Activated gamma-delta T cell treated with anti-CD3 and anti-CD28 coated beads, Interleukin-2, amount 50 U/mL, for 16 hours (primary cell): ENCODE measurements around the gene PCDHA7.
"Not testable (repeated sequence)": the region's sequence is repeated elsewhere in the genome, so short reads cannot be mapped to it uniquely, and the experiment has no call there.

Source experiments
- DNase-seq: peaks from one replicate; pipeline ENCODE4 v3.0.0-alpha.2; 2020; ENCODE audit warnings: low read depth

The PCDHA7 gene

DNA sequence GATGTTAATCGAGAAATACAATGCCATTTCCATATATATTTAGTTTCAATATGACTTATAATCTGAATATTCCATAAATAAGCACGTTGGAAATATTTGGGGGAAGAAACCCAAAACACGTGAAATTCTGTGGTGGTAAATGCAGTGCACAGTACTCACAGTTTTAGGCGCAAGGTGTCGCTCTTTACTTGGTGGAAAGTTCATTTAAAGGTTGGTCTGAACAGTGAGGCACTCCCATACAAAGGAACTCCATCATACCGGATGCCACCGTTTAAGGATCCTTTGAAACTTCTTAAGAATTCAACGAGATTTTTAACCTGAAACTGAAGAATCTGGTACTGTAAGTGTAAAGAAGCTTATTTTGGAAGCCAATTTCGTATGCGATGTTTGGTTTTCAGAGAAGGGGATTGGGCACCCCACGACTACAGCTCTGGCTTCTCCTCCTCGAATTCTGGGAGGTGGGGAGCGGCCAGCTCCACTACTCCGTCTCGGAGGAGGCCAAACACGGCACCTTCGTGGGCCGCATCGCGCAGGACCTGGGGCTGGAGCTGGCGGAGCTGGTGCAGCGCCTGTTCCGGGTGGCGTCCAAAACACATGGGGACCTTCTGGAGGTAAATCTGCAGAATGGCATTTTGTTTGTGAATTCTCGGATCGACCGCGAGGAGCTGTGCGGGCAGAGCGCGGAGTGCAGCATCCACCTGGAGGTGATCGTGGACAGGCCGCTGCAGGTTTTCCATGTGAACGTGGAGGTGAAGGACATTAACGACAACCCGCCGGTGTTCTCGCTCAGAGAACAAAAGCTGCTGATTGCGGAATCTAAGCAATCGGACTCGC is 34.9 kb downstream of the PCDHA7 start, which contains the start of gene PCDHA11:
Gene PCDHA11, plus strand, starts transcription at position 237 of the 834 bp plus-strand sequence. Its CDS starts 147 bp downstream, at position 384.
- DNase-seq = no peak

GRCh38 chr5:140869555-140869886 is 35.5 kb downstream of the PCDHA7 start:
- DNase-seq = no peak

- no peak for DNase-seq
Observed at GRCh38 chr5:140870221-140871201, 36.4 kb downstream of the PCDHA7 start.

DNA sequence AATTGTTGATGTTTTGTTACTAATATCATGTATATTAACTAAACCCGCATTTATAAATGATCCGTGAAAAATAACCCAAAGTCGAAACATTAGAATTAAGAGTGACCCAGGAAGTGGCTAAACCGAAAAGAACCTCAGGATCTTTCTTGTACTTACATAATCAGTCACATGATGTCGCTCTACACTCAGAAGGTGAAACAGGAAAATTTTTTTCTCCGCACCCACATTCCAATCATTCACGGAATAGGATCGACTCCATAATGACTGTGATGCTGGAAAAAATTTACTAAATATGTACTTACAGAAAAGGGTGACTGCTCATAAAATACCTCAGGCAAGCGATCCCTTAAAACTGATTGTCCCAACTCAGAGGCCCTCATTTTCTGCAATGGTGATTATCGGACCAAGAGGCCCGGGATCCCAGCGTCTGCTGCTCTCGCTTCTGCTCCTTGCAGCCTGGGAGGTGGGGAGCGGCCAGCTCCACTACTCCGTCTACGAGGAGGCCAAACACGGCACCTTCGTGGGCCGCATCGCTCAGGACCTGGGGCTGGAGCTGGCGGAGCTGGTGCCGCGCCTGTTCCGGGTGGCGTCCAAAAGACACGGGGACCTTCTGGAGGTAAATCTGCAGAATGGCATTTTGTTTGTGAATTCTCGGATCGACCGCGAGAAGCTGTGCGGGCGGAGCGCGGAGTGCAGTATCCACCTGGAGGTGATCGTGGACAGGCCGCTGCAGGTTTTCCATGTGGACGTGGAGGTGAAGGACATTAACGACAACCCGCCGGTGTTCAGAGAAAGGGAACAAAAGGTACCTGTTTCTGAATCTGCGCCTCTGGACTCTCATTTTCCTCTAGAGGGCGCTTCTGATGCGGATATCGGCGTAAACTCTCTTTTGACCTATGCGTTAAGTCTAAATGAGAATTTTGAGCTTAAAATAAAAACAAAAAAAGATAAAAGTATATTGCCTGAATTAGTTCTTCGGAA is 41.3 kb downstream of the PCDHA7 start, which contains the start of gene PCDHA12:
Gene PCDHA12, plus strand, starts transcription at position 224 of the 981 bp plus-strand sequence. Its CDS starts 165 bp downstream, at position 389.
- DNase-seq = no peak

- not testable (repeated sequence) for DNase-seq
Observed at GRCh38 chr5:140876541-140877261, 42.6 kb downstream of the PCDHA7 start.

GRCh38 chr5:140877262-140877581 is 43.2 kb downstream of the PCDHA7 start:
- DNase-seq = no peak

- no peak for DNase-seq
Observed at GRCh38 chr5:140881889-140882590, 48.0 kb downstream of the PCDHA7 start, which contains the start of gene PCDHA13. Gene PCDHA13, plus strand, starts transcription at chr5:140882124. Its CDS starts 145 bp downstream, at chr5:140882269.

DNA sequence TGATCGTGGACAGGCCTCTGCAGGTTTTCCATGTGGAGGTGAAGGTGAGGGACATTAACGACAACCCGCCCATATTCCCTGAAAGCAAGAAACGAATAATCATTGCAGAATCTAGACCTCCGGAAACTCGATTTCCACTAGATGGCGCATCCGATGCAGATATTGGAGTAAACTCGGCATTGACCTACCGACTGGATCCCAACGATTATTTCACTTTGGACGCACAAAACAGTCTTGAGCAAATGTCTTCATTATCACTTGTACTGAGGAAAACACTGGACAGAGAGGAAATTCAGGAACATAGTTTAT is 48.5 kb downstream of the PCDHA7 start:
- DNase-seq = no peak

DNA sequence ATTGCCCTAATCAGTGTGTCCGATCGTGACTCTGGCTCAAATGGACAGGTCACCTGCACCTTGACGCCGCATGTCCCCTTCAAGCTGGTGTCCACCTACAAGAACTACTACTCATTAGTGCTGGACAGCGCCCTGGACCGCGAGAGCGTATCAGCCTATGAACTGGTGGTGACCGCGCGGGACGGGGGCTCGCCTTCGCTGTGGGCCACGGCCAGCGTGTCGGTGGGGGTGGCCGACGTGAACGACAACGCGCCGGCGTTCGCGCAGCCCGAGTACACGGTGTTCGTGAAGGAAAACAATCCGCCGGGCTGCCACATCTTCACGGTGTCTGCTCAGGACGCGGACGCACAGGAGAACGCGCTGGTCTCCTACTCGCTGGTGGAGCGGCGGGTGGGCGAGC is 49.3 kb downstream of the PCDHA7 start:
- DNase-seq = no peak

DNA sequence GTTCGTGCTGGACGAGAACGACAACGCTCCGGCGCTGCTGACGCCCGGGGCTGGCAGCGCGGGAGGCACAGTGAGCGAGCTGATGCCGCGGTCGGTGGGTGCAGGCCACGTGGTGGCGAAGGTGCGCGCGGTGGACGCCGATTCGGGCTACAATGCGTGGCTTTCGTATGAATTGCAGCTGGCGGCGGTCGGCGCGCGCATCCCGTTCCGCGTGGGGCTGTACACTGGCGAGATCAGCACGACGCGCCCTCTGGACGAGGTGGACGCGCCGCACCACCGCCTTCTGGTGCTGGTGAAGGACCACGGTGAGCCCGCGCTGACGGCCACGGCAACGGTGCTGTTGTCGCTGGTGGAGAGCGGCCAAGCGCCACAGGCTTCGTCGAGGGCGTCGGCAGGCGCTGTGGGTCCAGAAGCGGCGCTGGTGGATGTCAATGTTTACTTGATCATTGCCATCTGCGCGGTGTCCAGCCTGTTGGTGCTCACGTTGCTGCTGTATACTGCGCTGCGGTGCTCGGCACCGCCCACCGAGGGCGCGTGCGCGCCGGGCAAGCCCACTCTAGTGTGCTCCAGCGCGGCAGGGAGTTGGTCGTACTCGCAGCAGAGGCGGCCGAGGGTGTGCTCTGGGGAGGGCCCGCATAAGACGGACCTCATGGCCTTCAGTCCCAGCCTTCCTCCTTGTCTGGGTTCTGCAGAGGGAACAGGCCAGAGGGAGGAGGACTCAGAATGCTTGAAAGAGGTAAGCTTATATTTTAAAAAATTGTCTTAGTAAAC is 50.0 kb downstream of the PCDHA7 start:
- DNase-seq = no peak
